Testis (tissue), 2 donors: ENCODE results near the gene SHROOM3.

Experiments used
- POLR2A ChIP-seq: fragments of 450-650 bp; IDR thresholded peaks from one replicate; pipeline ENCODE4 v1.6.1; 2017; ENCODE audit warnings: antibody characterized with exemption, mild to moderate bottlenecking, moderate library complexity
- TF ChIP-seq, protein P1 (sequence below), 3 experiments: fragments of 450-650 bp in 2 of 3; fragments of 200-600 bp in 1 of 3; sonication (generic) in 1 of 3; IDR thresholded peaks; one replicate each; pipeline ENCODE4 v1.5.1; 2016 to 2019; ENCODE audit warnings: antibody characterized with exemption in 3 of 3, mild to moderate bottlenecking in 2 of 3, moderate library complexity in 1 of 3

DNA sequence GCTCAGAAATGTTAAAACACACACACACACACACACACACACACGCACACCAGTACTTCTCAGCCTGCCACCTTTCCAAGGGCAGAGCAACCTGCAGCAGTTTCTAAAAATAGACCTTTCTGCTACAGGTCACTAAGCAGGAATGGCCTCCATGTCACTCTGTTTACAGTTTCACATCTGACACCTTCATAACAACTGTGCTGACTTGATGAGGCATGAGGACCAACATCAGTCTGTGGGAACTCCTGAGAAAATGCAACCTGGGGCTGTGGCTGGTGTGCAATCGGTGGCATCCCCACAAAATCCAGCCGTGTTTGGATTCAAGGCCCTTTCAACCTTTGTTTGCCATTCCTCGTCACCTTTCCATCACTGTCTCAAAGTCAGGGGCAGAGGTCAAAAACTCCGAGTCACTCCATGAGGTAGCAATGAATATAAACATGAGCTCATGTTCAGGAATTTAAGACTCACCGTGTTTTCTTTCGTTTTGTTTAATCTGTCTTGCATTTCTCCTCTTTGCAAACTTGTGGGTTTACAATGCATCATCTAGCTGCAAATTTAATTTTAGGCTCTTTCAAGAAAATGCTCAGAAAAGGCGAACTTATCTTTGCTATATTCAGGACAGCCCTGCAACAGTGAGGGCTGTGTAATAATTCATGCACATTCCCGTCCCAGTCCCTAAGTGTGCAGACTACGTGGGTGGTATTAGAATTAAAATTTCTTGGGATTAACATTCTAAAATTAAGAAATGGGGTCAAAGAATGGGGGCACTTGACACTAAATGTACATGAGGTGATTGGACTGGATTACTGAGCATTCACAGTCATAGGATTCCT, 135.3 kb downstream of the SHROOM3 start:
- TF ChIP-seq, protein P1, sequence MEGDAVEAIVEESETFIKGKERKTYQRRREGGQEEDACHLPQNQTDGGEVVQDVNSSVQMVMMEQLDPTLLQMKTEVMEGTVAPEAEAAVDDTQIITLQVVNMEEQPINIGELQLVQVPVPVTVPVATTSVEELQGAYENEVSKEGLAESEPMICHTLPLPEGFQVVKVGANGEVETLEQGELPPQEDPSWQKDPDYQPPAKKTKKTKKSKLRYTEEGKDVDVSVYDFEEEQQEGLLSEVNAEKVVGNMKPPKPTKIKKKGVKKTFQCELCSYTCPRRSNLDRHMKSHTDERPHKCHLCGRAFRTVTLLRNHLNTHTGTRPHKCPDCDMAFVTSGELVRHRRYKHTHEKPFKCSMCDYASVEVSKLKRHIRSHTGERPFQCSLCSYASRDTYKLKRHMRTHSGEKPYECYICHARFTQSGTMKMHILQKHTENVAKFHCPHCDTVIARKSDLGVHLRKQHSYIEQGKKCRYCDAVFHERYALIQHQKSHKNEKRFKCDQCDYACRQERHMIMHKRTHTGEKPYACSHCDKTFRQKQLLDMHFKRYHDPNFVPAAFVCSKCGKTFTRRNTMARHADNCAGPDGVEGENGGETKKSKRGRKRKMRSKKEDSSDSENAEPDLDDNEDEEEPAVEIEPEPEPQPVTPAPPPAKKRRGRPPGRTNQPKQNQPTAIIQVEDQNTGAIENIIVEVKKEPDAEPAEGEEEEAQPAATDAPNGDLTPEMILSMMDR (IDR thresholded peaks at IDR 0.05) = no peak
- no peak for TF ChIP-seq POLR2A
